Endothelial cell of umbilical vein (primary cell): ENCODE measurements around the gene HYDIN. TPM values are rescaled to one million over a fixed set of nuclear protein-coding genes. Genes with fewer than 3 reads are reported as not detected.
"Not testable (repeated sequence)": the region's sequence is repeated elsewhere in the genome, so short reads cannot be mapped to it uniquely, and the experiment has no call there.

ENCODE experiments used
- BruUV-seq: library from RNA; stranded (reverse); fragments of 400-500 nt; replicated peaks from 2 replicates; lab custom pipeline; 2021; lab: Mats Ljungman, UMichigan
- CTCF ChIA-PET: fragments of 300-600, 350-600 bp; sonication (Branson Sonifier 250); formaldehyde crosslinking; loops from one replicate; lab custom pipeline; 2021; ENCODE audit warnings: antibody characterized with exemption, inconsistent platforms; lab: Charles Lee
- POLR2A ChIA-PET: fragments of 300-600, 350-600 bp; sonication (Branson Sonifier 250); formaldehyde crosslinking; loops from one replicate; lab custom pipeline; 2021; ENCODE audit warnings: antibody characterized with exemption, inconsistent platforms; lab: Charles Lee
- DNase-seq: peaks from one replicate; pipeline ENCODE4 v3.0.0-alpha.2; 2011; ENCODE audit warnings: low read depth, low spot score
- FAIRE-seq: peaks from 2 replicates; lab custom pipeline; 2011; peaks lifted over from hg19 to GRCh38; lab: Jason Lieb, UNC
- H2AFZ ChIP-seq: 2 replicates; pipeline ENCODE4 v1.6.0; 2012; ENCODE audit warnings: low read depth, low read length, control low read depth, inconsistent platforms
- H3K27ac ChIP-seq: 2 replicates; pipeline ENCODE4 v1.5.1; 2011; ENCODE audit warnings: low read depth, mild to moderate bottlenecking, control low read depth, low read length, moderate library complexity; ENCODE audit not compliant: insufficient read depth
- H3K27me3 ChIP-seq, 2 experiments: 2 replicates each; pipeline versions ENCODE4 v1.6.0 to v1.6.1; 2011; ENCODE audit warnings: low read length in 2 of 2, mixed read lengths in 1 of 2; ENCODE audit not compliant: control insufficient read depth in 2 of 2, insufficient read depth in 2 of 2
- H3K36me3 ChIP-seq, 2 experiments: 2 replicates in 1 of 2; 3 replicates in 1 of 2; pipeline ENCODE4 v1.5.1; 2011; ENCODE audit warnings: low read length in 2 of 2, mild to moderate bottlenecking in 1 of 2, moderate library complexity in 1 of 2; ENCODE audit not compliant: control insufficient read depth in 2 of 2, insufficient read depth in 2 of 2; ENCODE audit errors: extremely low read depth in 1 of 2
- H3K4me1 ChIP-seq: 3 replicates; pipeline ENCODE4 v1.5.1; 2011; ENCODE audit warnings: mild to moderate bottlenecking, low read length; ENCODE audit not compliant: control insufficient read depth, insufficient read depth; ENCODE audit errors: extremely low read depth
- H3K4me2 ChIP-seq: 2 replicates; pipeline ENCODE4 v1.6.1; 2011; ENCODE audit warnings: low read length, control low read depth, mixed read lengths; ENCODE audit not compliant: insufficient read depth
- H3K4me3 ChIP-seq, 3 experiments: fragments of 200-600 bp in 1 of 3; sonication (generic), shearing (Covaris generic) in 1 of 3; replicated peaks in 1 of 3; 2 replicates each; pipeline ENCODE4 v1.5.1; 2011 to 2016; ENCODE audit warnings: control low read depth in 3 of 3, low read length in 3 of 3, mild to moderate bottlenecking in 2 of 3, inconsistent platforms in 1 of 3, low read depth in 1 of 3, moderate library complexity in 1 of 3; ENCODE audit not compliant: insufficient read depth in 1 of 3
- H3K79me2 ChIP-seq: 2 replicates; pipeline ENCODE4 v1.6.0; 2012; ENCODE audit warnings: low read length, inconsistent platforms; ENCODE audit not compliant: control insufficient read depth, insufficient read depth
- H3K9ac ChIP-seq: replicated peaks from 2 replicates; pipeline ENCODE3; 2011; ENCODE audit warnings: low read length, control low read depth; ENCODE audit not compliant: insufficient read depth; ENCODE audit errors: extremely low read depth
- H3K9me1 ChIP-seq: replicated peaks from 3 replicates; pipeline ENCODE4 v1.6.0; 2011; ENCODE audit warnings: mild to moderate bottlenecking, low read length; ENCODE audit not compliant: control insufficient read depth, insufficient read depth; ENCODE audit errors: extremely low read depth
- H3K9me3 ChIP-seq: replicated peaks from 2 replicates; pipeline ENCODE4 v1.5.1; 2012; ENCODE audit warnings: low read length, inconsistent platforms; ENCODE audit not compliant: control insufficient read depth, insufficient read depth
- H4K20me1 ChIP-seq: replicated peaks from 2 replicates; pipeline ENCODE3; 2011; ENCODE audit warnings: mild to moderate bottlenecking, low read length; ENCODE audit not compliant: control insufficient read depth, insufficient read depth; ENCODE audit errors: extremely low read depth
- dilution Hi-C: fragments of 300-500 bp; cut with MboI; formaldehyde crosslinking; loops from one replicate; pipeline ENCODE4 v1.15.0; 2019; ENCODE audit warnings: low sequenced_read_pairs; ENCODE audit not compliant: extremely low pct_ligation_motif_present
- intact Hi-C: fragments of 100-400 bp; cut with micrococcal nuclease; formaldehyde crosslinking; loops from one replicate; pipeline ENCODE4 v1.10.0; 2022
- polyA plus RNA-seq, 4 experiments: library from polyadenylated mRNA; depleted of rRNA in 3 of 4; stranded (reverse) in 3 of 4; unstranded in 1 of 4; fragments of >200 nt; gene quantifications; 2 replicates each; pipeline versions ENCODE4 v1.2.1 to v1.2.3, GENCODE V29; 2011 to 2012; ENCODE audit warnings: missing spikeins in 1 of 4
- total RNA-seq: library from RNA; stranded (reverse); gene quantifications from 2 replicates; pipeline ENCODE4 v1.2.3, GENCODE V29; 2021

Gene HYDIN
- total and polyA plus RNA-seq, 2 donors (not counting 3 experiments of a cell fraction or from before 2014, with no cell fraction given): not detected

DNA sequence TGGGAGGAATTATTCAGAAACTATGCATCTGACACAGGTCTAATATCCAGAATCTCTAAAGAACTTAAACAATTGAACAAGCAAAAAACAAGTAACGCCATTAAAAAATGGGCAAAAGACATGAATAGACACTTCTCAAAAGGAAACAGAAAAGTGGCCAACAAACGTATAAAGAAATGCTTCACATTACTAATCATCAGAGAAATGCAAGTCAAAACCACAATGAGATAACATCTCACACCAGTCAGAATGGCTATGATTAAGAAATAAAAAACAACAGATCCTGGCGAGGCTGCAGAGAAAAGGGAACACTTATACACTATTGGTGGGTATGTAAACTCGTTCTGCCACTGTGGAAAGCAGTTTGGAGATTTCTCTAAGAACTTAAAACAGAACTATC lies 379.2 kb downstream of the HYDIN start:
- H3K27me3 ChIP-seq, intact Hi-C loops, H3K9me1 ChIP-seq, H3K4me3 ChIP-seq, DNase-seq, H3K27ac ChIP-seq, H3K9ac ChIP-seq, POLR2A ChIA-PET, H3K79me2 ChIP-seq, H3K36me3 ChIP-seq, dilution Hi-C loops, H2AFZ ChIP-seq, CTCF ChIA-PET, FAIRE-seq, BruUV-seq, H3K4me2 ChIP-seq, H3K4me1 ChIP-seq, H4K20me1 ChIP-seq, H3K9me3 ChIP-seq: not testable (repeated sequence)

DNA sequence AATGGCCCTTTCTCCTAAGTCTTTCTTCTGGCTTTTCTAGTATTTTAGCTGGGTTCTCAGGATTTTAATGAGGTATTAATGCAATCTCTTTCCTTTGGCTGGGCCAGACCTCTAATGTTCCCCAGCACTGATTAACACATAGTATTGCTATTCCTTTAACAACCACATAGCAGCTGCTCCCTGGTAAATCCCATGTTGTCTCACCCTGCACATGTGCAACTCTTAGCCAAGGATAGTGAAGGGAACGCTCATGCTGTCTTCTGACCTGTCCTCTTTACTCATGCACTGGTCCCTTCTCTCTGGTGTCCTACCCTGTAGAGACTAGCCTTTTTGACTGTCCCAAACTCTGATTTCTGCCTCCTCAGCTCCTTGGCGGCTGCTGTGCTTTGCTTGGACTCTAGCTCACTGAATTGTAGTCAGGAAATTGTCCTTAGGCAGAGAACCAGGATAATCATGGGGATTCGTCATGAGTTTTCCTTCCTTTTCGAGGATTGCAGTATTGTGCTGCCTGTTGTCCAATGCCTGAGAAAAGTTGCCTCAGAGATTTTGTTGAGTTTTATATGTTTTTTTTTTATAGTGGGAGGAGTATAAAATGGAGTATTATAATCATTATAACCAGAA lies 406.9 kb downstream of the HYDIN start:
- CTCF ChIA-PET, H3K9me3 ChIP-seq, H2AFZ ChIP-seq, H3K36me3 ChIP-seq, H3K4me3 ChIP-seq, H3K4me2 ChIP-seq, H3K4me1 ChIP-seq, dilution Hi-C loops, H3K27me3 ChIP-seq, H3K79me2 ChIP-seq, intact Hi-C loops, H4K20me1 ChIP-seq, POLR2A ChIA-PET, H3K27ac ChIP-seq, DNase-seq, BruUV-seq, H3K9me1 ChIP-seq, H3K9ac ChIP-seq: not testable (repeated sequence)
- peak; percentile 93 for FAIRE-seq

DNA sequence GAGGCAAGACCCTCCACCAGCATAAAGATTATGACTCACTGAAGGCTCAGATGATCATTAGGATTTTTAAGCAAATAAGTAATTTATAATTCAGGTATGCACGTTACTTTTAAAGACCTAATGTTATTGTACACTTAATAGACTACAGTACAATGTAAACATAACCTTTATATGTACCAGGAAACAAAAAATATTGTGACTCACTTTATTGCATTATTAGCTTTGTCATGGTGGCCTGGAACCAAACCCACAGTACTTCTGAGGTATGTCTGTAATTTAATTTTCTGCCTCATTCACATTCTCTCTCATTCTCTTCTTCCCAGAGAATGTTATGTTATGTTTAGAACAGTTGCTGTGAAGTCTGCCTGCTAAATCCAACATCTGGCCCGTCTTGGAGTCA lies 407.8 kb downstream of the HYDIN start:
- H3K27me3 ChIP-seq, H3K27ac ChIP-seq, dilution Hi-C loops, intact Hi-C loops, H3K4me3 ChIP-seq, H3K9ac ChIP-seq, H3K79me2 ChIP-seq, H3K4me2 ChIP-seq, H3K9me1 ChIP-seq, H3K36me3 ChIP-seq, H2AFZ ChIP-seq, POLR2A ChIA-PET, DNase-seq, H4K20me1 ChIP-seq, CTCF ChIA-PET, H3K9me3 ChIP-seq, H3K4me1 ChIP-seq, BruUV-seq: not testable (repeated sequence)
- FAIRE-seq: peak; percentile 47

DNA sequence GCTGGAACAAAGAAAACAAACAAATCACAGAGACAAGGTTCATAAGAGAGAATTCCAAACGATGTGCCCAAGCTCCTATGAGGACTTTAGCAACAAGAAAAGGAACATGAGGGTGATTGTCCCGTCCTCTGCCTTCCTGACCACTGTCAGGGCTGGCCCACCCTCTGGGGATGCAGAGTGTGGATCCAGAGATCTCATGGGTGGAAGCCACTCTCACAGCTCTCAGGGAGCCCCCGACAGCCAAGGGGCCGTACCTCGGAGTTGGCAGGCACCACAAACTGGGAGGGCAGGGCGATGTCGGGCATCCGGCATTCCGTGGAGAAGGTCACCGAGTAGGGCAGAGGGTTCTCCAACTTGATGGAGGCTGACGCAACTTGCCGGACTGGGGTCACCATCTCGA lies 412.4 kb downstream of the HYDIN start:
- H3K9ac ChIP-seq, BruUV-seq, H3K79me2 ChIP-seq, dilution Hi-C loops, H3K4me2 ChIP-seq, FAIRE-seq, intact Hi-C loops, H4K20me1 ChIP-seq, H3K4me1 ChIP-seq, H3K9me3 ChIP-seq, H3K27ac ChIP-seq, H3K27me3 ChIP-seq, H3K36me3 ChIP-seq, H2AFZ ChIP-seq, H3K4me3 ChIP-seq, H3K9me1 ChIP-seq, POLR2A ChIA-PET, CTCF ChIA-PET, DNase-seq: not testable (repeated sequence)
